CD4-positive, alpha-beta T cell treated with Interleukin-2 at 100 ng/mL for 4 hours (primary cell): Measurements from ENCODE around the gene MAPK8.
"Not testable (repeated sequence)": the region's sequence is repeated elsewhere in the genome, so short reads cannot be mapped to it uniquely, and the experiment has no call there.

Experiments
- DNase-seq: peaks from one replicate; pipeline ENCODE4 v3.0.0-alpha.2; 2020; ENCODE audit warnings: low spot score

Gene MAPK8

DNA sequence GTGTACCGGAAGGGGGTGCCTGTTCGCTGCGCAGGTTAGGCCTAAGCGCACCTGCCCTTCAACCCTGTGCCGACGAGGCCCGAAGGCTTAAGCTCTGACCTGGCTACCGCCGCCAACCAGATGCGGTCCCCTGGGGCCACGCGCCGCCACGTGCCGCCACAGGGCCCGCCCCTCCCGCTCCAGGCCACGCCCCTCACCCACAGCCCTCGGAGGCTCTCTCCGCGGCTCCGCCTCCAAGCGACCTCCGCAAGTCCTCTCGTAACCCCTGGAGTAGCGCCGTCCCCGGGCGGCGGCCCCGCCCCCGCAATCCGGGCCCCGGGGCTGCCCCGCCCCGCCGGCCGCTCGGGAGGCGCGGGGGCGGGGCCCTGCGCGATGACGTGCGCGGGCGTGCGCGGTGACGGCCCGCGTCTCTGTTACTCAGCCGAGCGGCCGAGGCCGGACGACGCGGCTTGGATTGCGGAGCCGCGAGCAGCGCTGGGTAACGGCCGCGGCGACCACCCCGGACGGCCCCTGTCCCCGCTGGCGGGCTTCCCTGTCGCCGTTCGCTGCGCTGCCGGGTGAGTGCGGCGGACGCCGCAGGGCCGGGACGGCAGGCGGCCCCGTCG is at the start of gene MAPK8:
MAPK8 (plus strand) TSS at position 413 of the 605 bp plus-strand sequence. CDS start 94,984 bp downstream, outside the sequence.
- peak; percentile 93 for DNase-seq

DNA sequence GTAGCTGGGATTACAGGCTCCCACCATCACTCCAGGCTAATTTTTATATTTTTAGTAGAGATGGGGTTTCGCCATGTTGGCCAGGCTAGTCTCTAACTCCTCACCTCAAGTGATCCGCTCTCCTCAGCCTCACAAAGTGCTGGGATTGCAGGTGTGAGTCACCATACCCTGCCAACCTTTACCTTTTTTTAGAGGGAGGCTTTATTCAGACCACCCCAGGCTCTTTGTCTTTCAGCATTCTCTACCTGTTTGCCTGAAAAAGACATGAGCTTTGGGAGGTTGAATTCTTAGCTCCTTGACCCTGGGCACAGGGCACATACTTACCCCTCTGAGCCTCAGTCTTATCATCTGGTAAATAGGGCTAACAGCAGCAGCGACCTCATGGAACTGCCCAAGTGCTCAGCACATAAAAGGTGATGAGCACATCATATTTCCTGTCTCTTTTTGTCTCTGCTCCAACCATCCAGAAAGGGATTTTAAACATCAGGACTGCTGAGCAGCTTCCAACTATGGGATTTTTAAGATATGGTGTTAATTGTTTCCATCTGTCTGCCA is 49.0 kb upstream of the MAPK8 start:
- DNase-seq, result no peak

GRCh38 chr10:48258105-48258504 is 48.4 kb upstream of the MAPK8 start:
- DNase-seq, result no peak

GRCh38 chr10:48266528-48266927 is 39.9 kb upstream of the MAPK8 start:
- no peak for DNase-seq

DNA sequence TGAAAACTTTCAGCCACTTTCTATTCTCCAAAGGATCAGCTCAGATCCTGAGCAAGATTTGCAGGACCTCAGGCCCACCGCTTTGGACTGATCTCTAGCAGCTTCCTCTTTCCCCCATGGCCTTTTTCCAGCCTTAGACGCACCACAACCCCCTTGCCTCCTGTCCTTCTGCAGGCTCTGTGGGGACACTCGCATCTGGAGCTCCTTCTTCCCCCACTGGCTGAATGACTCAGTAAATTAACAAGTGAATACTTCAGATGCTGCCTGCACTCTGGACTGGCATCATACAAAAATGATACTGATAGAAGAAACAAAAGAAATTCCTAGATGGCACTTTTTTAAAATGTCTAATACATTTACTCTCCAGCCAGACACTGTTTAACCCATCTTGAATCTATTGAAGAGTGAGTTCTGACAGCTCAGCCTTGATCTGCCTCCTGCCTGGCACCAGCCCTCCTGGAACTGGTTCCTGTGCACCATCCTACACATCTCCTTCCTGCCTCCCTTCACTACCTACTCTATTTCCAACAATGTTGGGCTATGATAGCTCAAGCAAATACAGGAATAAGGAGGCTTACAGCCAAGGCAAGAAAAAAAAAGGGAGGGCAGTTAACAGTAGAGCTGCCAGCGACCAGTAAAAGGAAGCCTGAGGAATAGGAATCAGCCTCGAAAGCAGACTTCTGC is 35.3 kb upstream of the MAPK8 start:
- no peak for DNase-seq

DNA sequence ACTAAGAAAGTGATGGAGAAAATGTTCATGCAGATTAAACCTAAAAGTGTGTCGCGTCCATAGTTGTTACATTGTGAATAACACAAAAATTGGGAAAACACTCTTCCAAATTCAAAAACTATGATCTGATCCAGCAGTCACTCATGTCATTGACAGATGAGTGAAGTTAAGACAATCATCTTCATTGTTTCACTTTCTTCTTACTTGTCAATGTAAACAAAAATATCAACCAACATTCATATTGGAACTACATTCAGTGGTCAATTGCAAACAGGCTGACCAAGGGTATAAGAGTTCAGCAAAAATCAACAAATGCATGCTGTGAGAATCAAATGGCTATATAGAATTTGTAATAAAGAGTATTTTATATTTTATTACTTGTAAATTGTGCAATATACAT is 33.8 kb upstream of the MAPK8 start:
- no peak for DNase-seq

- DNase-seq, result no peak
These were observed 32.7 kb upstream of the MAPK8 start for GRCh38 chr10:48273741-48274140.

GRCh38 chr10:48274636-48275035 is 31.8 kb upstream of the MAPK8 start, which contains the start of gene FRMPD2:
Gene FRMPD2, minus strand, starts transcription at chr10:48274696. Its CDS starts 129 bp downstream, at chr10:48274567.
- no peak for DNase-seq

DNA sequence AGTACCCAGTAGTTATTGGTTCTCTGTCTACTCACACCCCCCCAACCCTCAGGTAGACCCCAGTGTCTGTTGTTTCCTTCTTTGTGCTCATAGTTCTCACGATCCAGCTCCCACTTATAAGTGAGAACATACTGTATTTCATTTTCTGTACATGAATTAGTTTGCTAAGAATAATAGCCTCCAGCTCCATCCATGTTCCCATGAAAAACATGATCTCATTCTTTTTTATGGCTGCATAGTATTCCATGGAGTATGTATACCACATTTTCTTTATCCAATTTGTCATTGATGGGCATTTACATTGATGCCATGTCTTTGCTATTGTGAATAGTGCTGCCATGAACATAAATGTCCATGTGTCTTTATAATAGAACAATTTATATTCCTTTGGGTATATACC is 29.4 kb upstream of the MAPK8 start:
- DNase-seq, result no peak

- no peak for DNase-seq
These were observed 27.3 kb upstream of the MAPK8 start for GRCh38 chr10:48279081-48279751.

GRCh38 chr10:48281697-48282096 is 24.8 kb upstream of the MAPK8 start:
- DNase-seq, result not testable (repeated sequence)

DNA sequence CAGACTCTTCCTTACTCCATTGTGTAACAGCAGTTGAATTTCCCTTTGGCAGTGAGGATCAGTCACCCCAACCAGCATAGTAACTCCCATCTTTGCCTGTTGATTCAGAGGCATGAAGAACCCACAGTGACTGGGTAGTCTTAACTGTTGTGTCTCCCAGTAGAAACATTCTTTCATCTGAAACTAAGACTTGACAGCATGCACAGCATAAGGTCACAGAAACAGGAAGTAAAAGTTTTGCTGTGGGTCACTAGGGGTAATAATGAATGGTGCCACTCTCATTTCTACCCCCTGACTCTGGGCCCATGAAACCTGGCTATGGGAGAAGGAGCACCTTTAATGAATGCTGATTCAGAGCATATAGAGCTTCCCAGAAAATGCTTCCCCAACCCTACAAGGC is 23.6 kb upstream of the MAPK8 start:
- DNase-seq, result no peak

DNA sequence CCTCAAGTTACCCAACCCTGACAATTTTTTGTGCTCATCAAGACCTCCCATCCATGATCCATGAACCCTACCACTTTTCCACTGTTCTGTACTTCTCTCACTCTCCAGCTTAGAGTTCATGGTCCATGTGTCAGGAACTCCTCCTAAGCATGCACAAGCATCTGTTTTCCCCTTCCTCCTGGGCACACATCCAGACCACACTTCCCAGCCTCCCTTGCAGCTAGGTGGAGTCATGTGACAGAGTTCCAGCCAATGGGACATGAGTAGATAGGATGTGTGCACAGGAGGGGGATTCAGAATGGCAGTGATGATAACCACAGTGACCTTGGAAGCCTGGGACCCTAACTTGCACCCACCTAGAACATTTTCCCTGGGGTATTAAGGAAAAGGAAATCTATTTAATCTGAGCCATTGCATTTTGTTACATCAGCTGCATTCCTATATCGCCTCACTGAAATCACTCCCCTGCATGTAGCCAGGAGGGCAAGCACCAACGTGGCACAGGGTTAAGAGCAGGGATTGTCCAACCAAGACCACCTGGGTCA is 22.4 kb upstream of the MAPK8 start:
- no peak for DNase-seq

DNA sequence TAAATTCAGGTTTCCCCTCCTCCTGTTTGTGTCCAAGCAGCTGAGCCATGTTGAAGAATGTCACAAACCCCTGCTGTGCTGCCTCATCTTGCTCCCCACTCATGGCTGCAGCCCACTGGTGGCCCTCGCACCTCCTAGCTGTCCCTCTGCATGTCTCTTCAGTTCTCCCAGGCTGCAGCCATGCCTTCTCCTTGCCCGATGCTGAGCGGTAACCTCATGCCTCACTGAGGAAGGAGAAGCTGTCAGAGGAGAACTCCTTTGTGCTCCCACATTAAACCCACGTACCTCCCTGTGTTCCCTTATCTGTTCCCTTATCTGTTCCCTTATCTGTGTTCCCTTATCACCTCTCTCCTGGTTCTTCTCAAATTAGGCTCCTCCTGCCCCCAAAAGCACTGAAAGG is 21.7 kb upstream of the MAPK8 start:
- no peak for DNase-seq

DNA sequence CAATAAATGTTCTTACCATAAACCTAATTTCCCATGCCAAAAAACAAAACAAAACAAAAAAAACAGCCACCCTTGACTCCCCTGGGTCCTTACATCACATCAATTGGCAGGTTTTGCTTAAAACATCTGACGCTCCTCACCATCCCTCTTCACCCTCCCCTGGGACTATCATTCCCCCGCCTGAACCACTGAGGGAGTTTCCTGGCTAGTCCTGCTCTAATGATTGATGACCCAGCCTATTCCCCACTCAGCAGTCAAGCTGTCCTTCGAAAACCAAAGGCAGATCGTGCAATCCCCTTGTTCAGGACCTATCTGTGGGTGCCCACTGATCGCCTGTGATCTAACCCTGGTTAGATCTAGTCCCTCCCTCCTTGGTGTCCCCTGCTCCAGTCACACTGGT is 20.8 kb upstream of the MAPK8 start:
- no peak for DNase-seq

- no peak for DNase-seq
These were observed 20.1 kb upstream of the MAPK8 start for GRCh38 chr10:48286356-48286755.

DNA sequence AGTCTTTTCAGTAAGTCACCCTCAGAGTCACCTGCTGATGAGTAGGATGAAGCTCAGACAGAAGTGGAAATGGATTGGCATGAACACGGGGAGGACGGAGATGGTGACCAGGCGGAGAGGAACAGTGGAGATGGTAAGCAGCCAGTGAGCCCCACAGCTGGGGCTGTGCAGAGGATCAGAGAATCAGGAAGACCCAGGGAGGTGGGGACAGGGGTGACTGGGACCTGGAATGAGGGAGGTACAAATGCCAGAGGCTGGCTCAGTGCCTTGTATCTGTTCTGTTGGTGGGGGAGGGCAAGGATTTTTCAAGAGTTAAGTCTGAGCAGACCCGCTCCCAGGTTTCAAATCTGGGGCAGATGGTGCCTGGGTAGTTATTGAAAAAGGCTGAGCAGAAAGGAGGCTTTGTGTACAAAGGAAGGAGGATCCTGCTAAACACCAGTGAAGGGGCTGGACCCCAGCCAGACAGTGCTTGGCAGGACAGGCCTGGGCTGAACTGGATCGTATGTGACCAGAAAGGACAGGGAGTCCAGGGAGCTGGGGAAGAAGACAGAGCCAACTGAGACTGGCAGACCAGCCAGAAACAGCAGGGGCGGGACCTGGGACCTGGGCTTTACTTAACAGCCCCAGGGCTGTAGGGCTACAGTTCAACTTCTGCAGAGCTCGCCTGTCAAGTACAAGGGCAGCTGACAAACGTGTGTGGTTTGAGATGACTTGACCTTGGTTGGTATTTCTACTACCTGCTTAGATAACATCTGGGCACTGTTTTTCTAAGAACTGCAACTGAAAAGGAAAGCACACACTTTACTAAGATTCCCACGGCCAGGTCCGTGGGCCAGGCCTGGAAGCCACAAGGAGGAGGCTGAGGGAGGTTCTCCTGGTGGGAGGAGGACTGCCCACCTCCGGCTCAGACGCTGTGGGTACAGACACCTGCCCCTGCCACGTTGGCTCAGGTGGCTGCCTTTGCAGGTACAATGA is 18.8 kb upstream of the MAPK8 start:
- DNase-seq, result no peak

GRCh38 chr10:48288661-48289060 is 17.8 kb upstream of the MAPK8 start:
- DNase-seq, result no peak

DNA sequence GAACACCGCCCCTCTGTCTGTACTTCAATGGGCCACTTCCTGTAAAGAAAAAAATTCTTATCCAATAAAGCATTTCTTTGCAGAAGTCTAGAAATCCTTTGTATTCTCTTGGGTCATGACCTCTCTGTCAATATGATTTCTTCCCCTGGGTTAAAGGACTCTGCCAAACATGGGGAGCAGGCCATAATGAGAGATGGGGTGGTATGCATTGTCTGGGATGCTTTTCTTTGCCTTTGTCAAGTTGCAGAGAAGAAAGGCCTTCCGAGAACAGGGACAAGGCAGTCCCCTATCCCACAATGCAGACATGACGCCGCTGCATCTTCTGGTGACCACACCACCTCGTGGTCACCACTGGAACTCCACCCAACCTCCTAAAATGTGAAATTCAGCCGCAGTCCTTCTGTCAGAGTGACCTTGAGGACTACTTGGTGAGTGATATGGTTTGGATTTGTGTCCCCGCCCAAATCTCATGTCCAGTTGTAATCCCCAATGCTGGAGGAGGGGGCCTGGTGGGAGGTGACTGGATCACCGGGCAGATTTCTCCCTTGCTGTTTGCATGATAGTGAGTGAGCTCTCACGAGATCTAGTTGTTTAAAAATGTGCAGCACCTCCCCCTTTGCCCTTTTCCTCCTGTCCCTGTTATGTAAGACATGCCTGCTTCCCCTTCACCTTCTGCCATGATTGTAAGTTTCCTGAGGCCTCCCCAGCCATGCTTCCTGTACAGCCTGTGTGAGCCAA is 16.8 kb upstream of the MAPK8 start:
- DNase-seq, result peak; percentile 42

DNA sequence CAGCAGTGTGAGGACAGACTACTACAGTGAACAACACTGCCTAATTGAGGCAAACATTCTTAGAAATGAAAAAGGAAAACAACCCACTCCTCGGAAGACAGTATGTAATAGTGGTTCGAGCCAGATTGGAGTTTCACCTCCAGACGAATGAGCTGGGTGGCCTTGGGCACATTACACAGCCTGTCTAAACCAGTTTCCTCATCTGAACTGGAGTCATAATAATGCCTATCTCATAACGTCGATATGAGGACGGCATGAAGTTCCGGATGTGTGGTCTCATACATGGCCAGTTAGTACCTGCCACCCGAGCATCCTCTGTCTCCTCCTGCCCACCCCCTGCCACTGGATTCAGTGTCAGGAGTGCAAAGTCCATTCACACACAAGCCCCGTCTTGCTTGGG is 16.2 kb upstream of the MAPK8 start:
- no peak for DNase-seq

- no peak for DNase-seq
These were observed 15.3 kb upstream of the MAPK8 start for GRCh38 chr10:48291190-48291589.
